Suprapubic skin (tissue), 3 donors: ENCODE data around the gene MYCBP2.

ENCODE experiments used
- POLR2A ChIP-seq, 2 donors: fragments of 450-650 bp; IDR thresholded peaks; one replicate each; pipeline ENCODE4 v1.6.1; 2017; ENCODE audit warnings: antibody characterized with exemption in 2 of 2, mild to moderate bottlenecking in 2 of 2, moderate library complexity in 2 of 2
- TF ChIP-seq, protein P1 (sequence below), 2 donors: fragments of 200-600 bp in 1 of 2; fragments of 450-650 bp in 1 of 2; sonication (generic) in 1 of 2; IDR thresholded peaks; one replicate each; pipeline ENCODE4 v1.5.1; 2016 to 2019; ENCODE audit warnings: antibody characterized with exemption in 2 of 2, mild to moderate bottlenecking in 1 of 2, moderate library complexity in 1 of 2

DNA sequence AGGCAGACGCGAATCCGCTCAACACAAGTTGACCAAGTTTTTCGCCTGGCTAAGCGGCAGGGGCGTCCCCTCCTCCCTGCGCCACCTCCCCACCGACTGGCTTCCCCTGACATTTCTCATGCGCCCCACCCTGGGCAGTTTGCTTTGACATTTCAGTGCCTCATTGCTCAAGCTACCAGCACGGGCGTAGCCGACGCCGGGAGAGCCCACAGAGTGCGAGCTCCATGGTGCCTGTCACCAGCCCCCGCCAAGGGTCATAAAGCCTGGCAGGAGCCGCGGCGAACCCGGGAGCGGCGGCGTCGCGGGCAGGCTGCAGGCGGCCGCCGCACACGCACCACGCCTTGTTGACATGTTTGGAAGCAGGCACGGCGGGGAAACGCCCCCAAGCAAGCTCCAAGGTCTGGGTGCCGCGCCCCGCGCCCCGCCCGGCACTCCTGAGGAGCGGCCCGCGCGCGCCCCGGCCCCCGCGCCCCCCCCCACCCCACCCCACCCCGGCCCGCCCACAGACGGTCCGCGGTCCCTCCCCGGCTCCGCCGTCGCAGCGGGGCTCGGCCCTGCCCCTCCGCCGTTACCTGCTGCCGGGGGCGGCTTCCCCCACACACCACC lies 300.5 kb downstream of the MYCBP2 start:
- TF ChIP-seq POLR2A (IDR thresholded peaks at IDR 0.05): peak in 1 of 2 donors; percentile 37
- TF ChIP-seq, protein P1, sequence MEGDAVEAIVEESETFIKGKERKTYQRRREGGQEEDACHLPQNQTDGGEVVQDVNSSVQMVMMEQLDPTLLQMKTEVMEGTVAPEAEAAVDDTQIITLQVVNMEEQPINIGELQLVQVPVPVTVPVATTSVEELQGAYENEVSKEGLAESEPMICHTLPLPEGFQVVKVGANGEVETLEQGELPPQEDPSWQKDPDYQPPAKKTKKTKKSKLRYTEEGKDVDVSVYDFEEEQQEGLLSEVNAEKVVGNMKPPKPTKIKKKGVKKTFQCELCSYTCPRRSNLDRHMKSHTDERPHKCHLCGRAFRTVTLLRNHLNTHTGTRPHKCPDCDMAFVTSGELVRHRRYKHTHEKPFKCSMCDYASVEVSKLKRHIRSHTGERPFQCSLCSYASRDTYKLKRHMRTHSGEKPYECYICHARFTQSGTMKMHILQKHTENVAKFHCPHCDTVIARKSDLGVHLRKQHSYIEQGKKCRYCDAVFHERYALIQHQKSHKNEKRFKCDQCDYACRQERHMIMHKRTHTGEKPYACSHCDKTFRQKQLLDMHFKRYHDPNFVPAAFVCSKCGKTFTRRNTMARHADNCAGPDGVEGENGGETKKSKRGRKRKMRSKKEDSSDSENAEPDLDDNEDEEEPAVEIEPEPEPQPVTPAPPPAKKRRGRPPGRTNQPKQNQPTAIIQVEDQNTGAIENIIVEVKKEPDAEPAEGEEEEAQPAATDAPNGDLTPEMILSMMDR (IDR thresholded peaks at IDR 0.05): peak in 1 of 2 donors; percentile 4
